ENCODE data around the gene VWA1.
"Not testable (repeated sequence)": the region's sequence is repeated elsewhere in the genome, so short reads cannot be mapped to it uniquely, and the experiment has no call there.

Gene VWA1

DNA sequence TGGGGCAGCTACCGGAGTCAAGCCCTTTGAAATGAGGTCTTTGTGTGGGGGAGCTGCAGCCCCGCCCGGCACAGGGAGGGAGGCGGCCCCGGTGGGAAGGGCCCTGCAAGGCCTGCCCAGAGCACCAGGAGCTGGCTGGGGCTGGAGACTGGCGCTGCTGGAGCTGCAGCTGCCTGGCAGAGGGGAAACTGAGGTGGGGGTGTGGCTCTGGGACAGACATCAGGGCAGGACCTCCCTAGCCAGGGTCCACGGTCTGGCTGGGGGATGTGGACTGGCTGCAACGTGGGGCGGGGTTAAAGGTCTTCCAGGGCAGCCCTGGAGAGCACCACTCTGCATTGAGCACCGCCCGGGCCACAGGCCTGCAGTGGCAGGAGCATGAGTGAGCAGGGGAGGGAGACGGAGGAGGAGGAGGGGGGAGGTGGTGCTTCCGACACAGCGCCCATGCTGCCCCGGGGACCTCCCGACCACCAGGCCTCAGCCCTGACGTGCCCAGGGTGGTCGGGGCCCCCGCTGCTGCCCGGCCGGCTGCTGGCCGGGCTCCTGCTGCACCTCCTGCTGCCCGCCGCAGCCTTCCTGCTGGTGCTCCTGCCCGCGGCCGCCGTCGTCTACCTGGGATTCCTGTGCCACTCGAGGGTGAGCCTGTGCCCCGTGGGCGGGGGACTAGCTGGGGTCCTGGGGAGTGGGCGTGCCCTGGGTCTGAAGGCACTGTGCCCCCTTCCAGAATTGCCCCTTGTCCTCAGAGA is 9.6 kb upstream of the VWA1 start:
- no peak for DNase-seq

DNA sequence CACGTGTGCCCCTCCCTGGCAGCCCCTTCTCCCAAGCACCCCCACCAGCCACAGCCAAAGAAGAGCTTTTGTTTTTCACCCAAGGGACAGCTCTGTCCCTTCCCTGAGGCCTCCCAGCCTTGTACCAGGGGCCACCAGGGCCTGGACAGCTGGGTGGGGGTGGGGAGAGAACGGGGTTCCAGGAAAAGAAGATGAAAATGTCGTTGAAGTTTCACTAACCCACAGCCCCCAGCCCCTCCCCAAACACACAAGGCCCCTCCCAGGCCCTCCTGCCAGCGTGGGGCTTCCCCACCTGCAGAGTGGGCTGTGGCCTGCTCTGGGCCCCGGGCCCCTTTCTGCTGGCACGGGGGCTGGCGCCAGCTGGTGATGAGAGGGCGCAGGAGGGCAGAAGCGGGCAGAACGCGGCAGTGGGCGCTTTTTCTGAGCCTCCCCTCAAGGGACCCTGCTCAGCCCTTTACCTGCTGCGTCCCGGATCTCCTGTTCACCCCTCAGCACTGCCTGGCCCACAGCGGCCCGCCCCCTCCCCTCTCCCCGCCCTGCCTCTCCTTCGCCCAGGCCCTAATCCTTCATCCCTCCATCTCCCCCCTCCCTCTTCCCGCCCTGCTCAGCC is 8.9 kb upstream of the VWA1 start:
- DNase-seq: no peak

DNA sequence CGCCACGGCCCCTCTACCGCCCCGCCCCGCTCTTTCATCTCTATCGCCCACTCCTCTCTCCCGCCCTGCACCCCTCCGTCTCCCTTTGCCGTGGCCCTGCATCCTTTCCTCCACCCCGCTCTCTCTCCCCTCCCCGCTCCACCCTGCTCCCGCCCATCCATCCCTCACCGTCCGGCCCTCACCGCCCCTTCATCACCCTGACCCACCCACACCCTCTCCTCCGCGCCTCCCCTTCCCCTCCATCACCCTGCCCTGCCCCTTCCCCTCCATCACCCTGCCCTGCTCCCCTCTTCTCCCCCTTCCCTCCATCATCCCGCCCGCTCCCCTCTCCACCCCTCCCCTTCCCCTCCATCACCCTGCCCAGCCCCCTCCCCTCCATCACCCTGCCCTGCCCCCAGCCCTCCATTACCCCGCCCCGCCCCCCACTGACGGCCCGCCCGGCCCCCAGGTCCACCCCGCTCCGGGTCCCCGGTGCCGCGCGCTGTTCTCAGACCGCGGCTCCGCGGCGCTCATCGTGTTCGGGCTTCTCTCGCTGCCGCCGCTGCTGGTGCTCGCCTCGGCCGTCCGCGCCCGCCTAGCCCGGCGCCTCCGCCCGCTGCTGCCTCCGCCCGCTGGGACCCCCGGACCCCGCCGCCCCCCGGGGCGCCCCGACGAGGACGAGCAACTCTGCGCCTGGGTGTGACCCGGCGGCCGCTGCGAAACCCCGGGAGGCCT is 8.2 kb upstream of the VWA1 start:
- no peak for DNase-seq

DNA sequence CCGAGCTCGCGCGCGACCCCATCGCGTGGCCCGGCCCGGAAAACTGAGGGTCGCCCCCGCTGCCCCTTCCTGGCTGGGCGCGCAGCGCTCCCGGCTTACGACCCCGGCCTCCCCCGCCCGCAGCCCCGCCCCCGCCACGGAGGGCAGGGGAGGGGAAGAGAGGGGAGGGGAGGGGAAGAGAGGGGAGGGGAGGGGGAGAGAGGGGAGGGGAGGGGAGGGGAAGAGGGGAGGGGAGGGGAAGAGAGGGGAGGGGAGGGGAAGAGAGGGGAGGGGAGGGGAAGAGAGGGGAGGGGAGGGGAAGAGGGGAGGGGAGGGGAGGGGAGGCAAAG is 7.7 kb upstream of the VWA1 start:
- DNase-seq: no peak

DNA sequence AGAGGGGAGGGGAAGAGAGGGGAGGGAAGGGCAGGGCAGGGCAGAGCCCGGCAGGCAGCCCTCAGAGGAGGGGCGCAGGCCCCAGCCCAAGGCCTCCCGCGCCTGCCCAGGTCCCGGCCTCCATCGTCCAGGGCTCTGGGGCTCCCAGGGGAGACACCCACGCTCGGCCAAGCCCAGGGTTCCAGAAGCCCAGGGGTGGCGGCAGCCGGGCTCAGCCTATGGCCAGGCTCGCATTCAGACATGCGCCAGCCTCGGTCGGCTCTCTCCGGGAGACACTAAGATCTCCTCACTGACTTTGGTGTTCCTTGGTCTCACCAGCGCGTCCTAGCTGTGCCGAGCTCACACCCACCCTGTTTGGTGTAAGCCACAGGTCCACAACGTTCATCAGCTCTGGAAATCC is 7.3 kb upstream of the VWA1 start:
- DNase-seq: no peak

DNA sequence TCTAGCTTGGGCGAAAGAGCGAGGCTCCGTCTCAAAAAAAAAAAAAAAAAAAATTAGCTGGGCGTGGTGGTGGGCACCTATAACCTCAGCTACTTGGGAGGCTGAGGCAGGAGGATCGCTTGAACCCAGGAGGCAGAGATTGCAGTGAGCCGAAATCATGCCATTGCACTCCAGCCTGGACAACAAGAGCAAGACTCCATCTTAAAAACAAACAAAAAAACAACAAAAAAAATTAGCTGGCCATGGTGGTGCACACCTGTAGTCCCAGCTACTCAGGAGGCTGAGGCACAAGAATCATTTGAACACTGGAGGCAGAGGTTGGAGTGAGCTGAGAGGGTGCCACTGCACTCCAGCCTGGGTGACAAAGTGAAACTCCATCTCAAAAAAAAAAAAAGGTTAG is 6.5 kb upstream of the VWA1 start:
- DNase-seq: not testable (repeated sequence)

DNA sequence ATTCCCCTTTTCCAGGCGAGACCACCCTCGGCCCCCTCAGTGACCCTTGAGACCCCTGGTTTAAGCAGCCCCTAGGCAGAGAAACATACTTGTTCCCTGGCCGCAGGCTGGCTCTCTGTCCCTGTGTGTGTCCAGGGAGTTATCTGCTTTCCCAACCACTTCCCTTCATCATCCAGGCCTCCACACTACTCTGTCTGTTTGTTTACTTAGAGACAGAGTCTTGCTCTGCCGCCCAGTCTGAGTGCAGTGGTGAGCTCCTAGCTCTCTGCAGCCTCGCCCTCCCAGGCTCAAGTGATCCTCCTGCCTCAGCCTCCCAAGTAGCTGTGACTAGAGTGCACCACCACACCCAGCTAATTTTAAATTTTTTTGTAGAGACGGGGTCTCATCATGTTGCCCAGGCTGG is 5.8 kb upstream of the VWA1 start:
- DNase-seq: no peak

DNA sequence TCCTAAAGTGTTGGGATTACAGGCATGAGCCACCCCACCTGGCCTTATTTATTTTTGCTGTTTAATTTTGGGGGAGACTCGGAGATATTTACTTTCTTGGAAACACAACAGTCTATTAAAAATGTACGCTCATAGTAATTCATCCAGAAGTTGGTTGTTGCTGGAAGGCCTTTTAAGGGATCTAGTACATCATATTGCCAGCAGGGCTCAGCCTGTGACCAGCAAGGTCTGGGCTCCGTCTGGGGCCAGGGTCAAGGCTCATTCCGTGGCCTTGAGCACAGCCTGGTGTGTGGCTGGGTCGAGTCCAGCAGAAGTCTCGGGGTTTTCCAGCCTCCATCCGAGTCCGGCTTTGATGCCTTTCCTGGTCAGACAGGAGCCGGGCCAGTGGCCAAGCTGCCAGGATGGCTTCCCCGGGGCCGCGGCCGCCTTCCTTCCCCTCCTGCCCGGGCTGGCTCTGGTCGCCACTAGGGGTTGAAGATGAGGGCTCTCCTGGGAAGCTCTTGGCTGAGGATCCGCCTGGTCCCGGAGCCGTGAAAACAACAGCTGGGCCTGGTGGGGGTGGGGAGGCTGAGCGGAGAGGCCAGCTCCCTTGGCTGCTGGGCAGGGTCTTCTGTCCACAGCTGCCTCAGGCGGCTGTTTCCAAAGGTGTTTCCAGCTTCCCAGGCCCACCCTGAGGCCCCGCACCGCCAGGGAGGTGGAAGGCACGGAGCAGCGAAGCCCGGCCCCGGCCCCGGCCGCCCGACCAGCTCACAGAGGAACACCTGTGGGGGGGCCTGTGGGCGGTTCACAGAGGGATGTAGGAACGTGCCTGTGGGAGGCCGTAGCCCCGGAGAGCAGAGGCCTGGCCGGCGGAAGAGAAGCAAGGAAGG is 5.1 kb upstream of the VWA1 start:
- DNase-seq: no peak

DNA sequence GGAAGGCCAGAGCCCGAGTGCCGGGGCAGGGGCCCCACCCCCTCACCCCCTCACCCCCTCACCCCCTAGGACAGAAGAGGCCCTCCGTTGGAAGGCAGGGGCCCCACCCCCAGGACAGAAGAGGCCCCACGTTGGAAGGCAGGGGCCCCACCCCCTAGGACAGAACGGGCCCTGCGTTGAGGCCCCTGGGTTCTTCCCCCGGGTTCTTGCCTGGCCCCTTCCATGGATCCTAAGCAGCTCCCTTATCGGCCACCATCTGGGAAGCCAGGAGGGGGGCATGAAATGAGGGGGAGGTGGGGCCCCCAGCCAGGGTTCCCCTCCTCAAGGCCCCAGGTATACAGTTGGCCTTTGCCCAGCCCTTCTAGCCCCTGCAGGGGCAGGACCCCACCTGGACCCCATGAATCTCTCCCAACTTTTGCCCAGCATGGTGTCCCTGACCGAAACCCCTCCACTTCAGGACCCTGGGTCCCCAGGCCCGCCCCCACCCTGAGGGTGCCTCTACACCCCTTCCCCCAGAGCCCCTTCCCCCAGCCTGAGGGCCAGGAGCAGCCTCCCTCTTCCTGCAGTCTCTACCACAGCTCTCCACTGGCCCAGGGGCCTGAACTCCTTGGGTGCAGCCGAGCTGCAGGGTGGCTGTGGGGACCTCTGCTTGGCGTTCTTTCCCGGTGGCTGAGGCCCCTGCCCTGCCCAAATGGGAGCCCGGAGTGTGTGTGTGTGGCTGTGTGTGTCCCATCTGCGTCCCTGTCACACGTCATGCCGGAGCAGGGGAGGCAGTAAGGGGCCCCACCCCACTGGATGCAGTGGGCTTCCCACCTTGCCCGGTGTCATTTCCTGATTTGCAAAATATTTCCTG is 4.3 kb upstream of the VWA1 start:
- DNase-seq: no peak

DNA sequence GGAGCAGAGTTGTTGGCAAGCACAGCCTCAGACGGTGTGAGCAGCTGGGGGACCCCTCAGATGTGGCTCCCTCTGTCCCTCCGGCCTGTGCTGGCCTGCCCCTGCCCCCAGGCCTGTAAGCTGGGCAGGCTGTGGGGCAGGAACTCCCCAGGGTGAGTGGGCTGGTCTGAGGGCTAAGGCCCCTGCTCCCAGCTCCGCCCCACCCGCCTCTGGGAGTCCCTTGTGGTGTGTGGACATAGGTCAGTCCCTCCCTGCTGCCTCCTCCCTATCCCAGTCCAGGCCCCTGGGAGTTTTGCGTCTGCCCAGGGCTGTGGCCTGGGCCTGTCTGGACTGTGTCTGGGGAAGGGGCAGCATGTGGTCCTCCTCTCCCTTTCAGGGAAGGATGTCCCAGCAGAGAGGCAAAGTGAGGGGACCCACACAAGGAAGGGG is 3.6 kb upstream of the VWA1 start:
- DNase-seq: no peak

DNA sequence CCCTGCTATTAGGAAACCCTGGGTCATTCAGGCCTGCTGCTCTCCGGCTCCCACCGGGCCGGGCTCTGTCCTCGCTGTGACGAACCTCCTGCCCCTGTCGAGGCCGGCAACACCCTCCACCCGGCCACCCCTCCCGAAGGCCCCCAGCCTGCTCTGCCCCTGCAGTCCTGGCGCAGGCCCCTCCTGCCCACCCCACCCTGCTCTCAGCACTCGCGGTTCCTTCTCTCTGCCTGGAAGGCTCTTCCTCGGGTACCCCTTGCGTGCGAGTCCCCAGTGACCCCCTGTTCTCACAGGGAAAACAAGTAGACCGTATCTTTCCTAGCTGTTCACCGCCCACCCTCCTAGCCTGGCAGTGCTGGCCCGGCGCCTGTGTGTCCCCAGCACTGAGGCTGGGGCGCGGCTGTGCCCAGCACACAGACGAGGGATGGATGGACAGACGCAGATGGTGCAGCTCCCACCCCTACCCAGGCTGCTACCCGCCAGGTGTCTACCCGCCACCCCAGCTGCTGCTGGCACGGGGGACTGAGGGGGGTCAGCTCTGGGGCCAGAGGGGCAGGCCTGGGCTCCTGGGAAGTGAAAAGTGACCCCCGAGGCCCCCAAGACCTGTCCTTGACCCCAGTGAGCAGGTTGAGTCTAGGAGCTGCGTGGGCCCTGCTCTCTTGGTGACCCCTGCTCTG is 3.1 kb upstream of the VWA1 start:
- no peak for DNase-seq

DNA sequence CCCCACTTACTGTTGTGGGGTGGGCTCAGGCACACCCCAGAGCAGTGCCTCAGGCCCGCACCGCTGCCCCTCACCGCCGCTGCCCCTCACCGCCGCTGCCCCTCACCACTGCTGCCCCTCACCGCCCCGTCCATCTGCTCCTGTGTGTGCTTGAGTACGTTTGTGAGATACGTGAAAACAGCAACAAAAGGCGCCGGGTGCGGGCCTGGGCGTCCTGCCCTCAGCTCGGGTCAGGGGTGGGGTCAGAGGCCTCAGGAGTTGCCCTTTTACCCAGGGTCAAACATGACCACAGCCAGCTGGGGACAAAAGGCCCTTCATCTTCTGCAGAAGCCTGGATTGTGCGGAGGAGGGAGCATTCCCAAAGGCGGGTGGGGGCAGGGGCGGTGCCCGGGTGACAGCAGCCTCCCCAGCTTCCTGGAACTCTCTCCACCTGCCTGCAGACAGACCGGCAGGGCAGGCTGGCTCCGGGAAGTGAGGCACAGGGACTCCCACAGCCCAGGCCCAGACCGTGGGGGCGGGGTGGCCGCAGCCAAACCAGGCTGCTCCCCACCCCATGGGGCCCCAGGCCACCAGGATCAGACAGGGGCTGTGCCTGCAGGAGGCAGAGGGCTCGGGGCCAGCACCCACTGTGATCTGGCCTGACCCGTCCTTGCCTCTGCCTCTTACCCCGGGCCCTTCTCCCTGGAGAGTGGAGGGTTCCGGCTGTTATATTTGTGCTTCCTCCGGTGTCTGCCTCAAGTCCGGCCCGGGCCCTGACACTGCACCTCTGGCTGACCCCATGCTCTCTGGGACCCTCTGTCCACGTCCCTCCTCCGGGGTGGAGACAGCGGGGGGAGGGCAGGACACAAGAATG is 2.3 kb upstream of the VWA1 start:
- DNase-seq: no peak

DNA sequence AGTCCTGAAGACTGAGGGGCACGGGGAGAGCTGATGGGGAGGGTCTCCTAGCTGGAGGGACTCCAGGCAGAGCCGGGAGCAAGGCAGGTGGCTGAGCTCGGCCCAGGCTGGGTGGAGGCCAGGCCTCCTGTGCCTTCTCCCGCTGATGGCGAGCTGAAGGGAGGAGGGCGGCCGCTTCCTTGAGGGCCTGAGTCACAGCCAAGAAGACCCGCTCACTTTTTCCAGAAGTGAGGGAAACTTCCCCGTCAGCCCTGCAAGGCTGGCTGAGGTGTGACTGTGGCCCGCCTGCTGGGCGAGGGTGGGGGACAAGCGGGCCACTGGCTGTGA is 1.7 kb upstream of the VWA1 start:
- peak; percentile 41 to 56 for DNase-seq

DNA sequence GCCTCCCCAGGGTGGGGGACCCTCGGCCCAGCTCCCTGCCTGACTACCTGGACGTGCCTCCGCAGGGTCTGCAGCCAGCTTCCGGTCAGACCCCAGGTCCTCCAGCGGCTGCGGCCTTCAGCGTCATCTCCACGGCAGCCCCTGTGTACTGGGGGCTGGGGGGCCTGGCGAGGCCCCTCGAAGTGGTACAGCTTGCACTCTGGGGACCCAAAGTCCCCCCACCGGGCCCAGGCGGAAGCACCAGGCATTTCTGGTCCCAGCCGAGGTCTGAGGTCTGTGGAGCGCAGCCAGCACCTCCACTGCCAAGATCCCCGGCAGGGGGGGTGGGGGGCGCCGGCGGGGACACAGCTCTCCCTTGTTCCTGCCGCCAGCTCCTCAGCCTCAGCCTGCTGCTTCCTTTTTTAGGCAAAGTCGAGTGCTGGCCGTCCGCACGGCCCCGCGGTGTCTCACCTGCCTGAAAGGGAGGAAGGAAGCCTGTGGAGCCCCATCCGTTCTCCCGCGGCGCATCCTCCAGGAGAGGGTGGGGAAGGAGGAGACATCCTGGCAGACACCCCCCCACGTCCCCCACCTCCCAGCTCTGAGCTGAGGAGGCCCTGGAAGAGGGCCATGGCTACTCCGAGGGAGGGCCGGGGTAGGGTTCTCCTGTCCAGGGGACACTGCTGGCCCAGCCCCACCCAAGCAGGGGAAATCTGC is 1.2 kb upstream of the VWA1 start:
- no peak for DNase-seq

DNA sequence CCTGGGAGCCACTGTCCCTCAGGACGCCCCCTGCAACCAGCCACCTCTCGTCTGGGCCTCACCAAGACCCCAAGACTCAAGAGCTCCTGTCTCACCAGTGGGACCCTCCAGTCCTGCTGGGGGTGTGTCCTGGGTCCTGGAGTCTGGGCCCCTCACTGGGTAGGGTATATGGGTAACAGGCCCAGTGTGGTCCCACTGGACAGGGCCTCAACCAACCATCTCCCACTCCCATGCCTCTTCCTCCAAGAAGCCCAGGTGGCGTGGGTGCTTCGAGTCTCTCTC is 725 bp upstream of the VWA1 start:
- DNase-seq: no peak

DNA sequence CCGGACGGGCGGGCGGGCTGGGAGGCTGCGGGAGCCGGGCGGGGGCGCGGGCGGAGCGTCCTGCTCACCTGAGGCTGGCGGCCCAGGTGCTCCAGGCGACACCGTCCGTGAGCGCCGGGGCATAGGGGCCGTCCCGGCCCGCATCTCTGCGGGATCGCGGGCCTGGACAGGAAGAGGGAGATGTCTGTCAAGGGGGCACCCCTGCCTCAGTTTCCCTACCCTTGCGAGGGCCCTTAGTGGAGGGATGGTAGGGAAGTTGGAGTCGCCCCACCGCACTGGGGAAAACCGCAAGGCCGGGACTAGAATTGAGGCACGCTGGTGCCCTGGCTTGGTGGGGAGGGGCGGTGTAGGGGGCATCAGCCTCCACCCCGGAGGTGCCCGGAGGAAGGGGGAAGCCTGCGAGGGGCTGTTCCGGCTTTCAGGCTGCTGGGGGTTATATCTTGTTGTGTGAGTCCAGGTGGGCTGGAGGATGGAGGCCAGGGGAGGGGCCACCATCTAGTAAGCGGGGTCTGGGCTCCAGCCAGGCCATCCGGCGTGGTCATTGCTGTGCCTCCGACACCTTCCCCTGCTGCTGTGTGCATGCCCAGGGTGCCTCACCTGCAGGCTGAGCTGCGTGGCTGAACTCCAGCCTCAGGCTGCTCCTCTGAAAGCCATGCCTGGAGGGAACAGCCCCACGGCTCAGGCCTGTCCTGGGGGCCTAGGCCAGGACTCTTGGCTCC is 580 bp downstream of the VWA1 start:
- no peak for DNase-seq

DNA sequence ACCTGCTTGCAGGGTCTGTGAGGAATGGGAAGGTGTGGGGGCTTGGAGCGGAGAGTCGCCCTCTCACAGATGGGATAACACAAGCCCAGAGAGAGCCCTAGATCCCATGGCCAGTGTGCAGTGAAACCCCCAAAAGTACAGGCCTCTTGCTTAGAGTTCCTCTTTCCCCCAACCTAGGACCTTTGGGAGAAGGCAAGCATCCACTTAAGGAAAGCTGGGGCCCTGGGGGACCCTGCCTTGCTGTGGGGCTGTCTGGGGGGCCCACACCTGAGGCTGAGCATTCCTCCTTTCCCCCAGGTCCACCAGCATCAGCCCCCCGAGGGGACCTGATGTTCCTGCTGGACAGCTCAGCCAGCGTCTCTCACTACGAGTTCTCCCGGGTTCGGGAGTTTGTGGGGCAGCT is 1.1 kb downstream of the VWA1 start:
- DNase-seq: no peak

DNA sequence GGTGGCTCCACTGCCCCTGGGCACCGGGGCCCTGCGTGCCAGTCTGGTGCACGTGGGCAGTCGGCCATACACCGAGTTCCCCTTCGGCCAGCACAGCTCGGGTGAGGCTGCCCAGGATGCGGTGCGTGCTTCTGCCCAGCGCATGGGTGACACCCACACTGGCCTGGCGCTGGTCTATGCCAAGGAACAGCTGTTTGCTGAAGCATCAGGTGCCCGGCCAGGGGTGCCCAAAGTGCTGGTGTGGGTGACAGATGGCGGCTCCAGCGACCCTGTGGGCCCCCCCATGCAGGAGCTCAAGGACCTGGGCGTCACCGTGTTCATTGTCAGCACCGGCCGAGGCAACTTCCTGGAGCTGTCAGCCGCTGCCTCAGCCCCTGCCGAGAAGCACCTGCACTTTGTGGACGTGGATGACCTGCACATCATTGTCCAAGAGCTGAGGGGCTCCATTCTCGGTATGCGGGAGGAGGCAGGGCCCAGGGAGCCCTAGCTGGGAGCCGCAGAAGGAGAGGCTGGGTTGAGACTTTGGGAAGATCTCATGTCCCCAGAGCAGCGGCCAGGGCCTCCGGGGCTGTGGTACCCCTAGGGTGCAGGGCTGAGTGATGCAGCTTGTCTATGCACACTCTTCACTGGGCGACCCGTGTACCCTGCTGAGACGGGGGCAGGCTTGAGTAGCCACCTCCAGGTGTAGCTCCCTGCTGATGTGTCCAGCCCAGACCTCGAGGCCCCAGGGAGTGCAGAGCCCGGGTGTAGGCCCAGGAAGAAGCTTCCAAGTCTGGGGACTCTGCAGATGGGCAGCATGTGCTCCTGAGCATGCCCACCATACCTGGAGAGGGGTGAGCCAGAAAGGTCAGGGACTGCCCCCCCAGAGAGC is 1.8 kb downstream of the VWA1 start:
- DNase-seq: no peak

DNA sequence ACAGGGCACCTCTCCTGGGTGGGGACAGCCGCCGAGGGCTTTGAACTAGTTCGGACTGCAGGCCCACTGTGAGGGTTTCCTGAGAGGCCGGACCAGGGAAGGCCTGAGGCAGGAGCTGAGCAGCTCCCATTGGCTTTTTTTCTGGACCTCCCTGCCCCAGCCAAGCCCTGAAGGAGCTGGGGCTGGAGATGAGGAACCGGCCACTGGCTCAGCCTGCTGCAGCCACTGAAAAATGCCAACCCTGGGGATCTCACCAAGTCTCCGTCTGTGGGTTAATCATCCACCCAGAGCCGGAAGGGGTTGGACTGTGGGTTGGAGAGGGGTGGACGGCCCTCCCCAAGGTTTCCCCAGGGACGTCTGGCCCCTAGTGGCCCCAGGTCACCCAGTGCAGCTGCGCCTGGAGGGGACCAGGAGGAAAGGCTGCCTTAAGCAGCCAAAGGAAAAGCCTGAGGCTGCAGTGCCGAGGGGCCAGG is 2.5 kb downstream of the VWA1 start:
- DNase-seq: no peak
